ENCODE data around the gene PPIP5K2. TPM values are rescaled to one million over a fixed set of nuclear protein-coding genes. Genes with fewer than 3 reads are reported as not detected.

PPIP5K2 gene
- total RNA-seq, 1 experiment from 2014 or later: 67.2 TPM

GRCh38 chr5:103228588-103228987 is 108.5 kb downstream of the PPIP5K2 start:
- H3K4me1 Mint-ChIP-seq (ENCODE audit: low read depth, unreplicated experiment): no peaks in the 10 kb centered on the region
- no peak for TF ChIP-seq CTCF (IDR thresholded peaks at IDR 0.05; ENCODE audit: unreplicated experiment)
- H3K9me3 Mint-ChIP-seq (ENCODE audit: low read depth, unreplicated experiment): peaks cover 2% of the 10 kb centered on the region
- intact Hi-C loops (cut with micrococcal nuclease; ENCODE audit: unreplicated experiment): no loop called here
- H3K4me3 Mint-ChIP-seq (ENCODE audit: low read depth, unreplicated experiment): no peak overlapping the region
- H3K27ac Mint-ChIP-seq (ENCODE audit: unreplicated experiment): no peak overlapping the region
- no peak for DNase-seq
- CTCF ChIA-PET: no interaction called here
- no peaks in the 10 kb centered on the region for H3K36me3 Mint-ChIP-seq (ENCODE audit: insufficient read depth, unreplicated experiment)
- no peaks in the 10 kb centered on the region for H3K27me3 Mint-ChIP-seq (ENCODE audit: unreplicated experiment)
- no TSS peak for BruUV-seq (replicated peaks)

- Mint-ChIP-seq H3K4me1 (ENCODE audit: low read depth, unreplicated experiment) (no peaks in the 10 kb centered on the region), H3K36me3 (ENCODE audit: insufficient read depth, unreplicated experiment) (no peaks in the 10 kb centered on the region)
These were observed 112.4 kb downstream of the PPIP5K2 start for GRCh38 chr5:103232393-103232999.

GRCh38 chr5:103234239-103234975 is 114.3 kb downstream of the PPIP5K2 start:
- DNase-seq: no peak
- CTCF ChIA-PET: no interaction called here
- no peaks in the 10 kb centered on the region for H3K27me3 Mint-ChIP-seq (ENCODE audit: unreplicated experiment)
- intact Hi-C loops (cut with micrococcal nuclease; ENCODE audit: unreplicated experiment): loop anchor here (5.0 to 10.0 kb wide), 2 partner anchors 143 to 940 kb away; no protein-coding TSS in a partner anchor
- TF ChIP-seq CTCF (IDR thresholded peaks at IDR 0.05; ENCODE audit: unreplicated experiment): no peak
- no TSS peak for BruUV-seq (replicated peaks)
- H3K9me3 Mint-ChIP-seq (ENCODE audit: low read depth, unreplicated experiment): peaks cover 5% of the 10 kb centered on the region
- H3K4me3 Mint-ChIP-seq (ENCODE audit: low read depth, unreplicated experiment): no peak overlapping the region
- no peaks in the 10 kb centered on the region for H3K36me3 Mint-ChIP-seq (ENCODE audit: insufficient read depth, unreplicated experiment)
- no peak overlapping the region for H3K27ac Mint-ChIP-seq (ENCODE audit: unreplicated experiment)
- no peaks in the 10 kb centered on the region for H3K4me1 Mint-ChIP-seq (ENCODE audit: low read depth, unreplicated experiment)

More at GRCh38 chr5:103232393-103232999, 112.4 kb downstream of the PPIP5K2 start:
- no peaks in the 10 kb centered on the region for H3K27me3 Mint-ChIP-seq (ENCODE audit: unreplicated experiment)
- intact Hi-C loops (cut with micrococcal nuclease; ENCODE audit: unreplicated experiment): loop anchor here (1.0 to 10.0 kb wide), 3 partner anchors 145 to 942 kb away; no protein-coding TSS in a partner anchor
- H3K4me3 Mint-ChIP-seq (ENCODE audit: low read depth, unreplicated experiment): no peak overlapping the region
- DNase-seq: peak; percentile 30
- CTCF ChIA-PET: interaction anchor here (0.6 to 1.3 kb wide), 4 partner anchors 10 to 243 kb away, joined by 4 to 9 read pairs (median 6); no protein-coding TSS in a partner anchor
- no peak overlapping the region for H3K27ac Mint-ChIP-seq (ENCODE audit: unreplicated experiment)
- peaks cover 2% of the 10 kb centered on the region for H3K9me3 Mint-ChIP-seq (ENCODE audit: low read depth, unreplicated experiment)
- BruUV-seq (replicated peaks): no TSS peak
- TF ChIP-seq CTCF (IDR thresholded peaks at IDR 0.05; ENCODE audit: unreplicated experiment): peak; percentile 71

- no peak for DNase-seq
- no peaks in the 10 kb centered on the region for H3K27me3 Mint-ChIP-seq (ENCODE audit: unreplicated experiment)
- H3K4me3 Mint-ChIP-seq (ENCODE audit: low read depth, unreplicated experiment): no peak overlapping the region
- peaks cover 5% of the 10 kb centered on the region for H3K9me3 Mint-ChIP-seq (ENCODE audit: low read depth, unreplicated experiment)
- H3K4me1 Mint-ChIP-seq (ENCODE audit: low read depth, unreplicated experiment): no peaks in the 10 kb centered on the region
- no TSS peak for BruUV-seq (replicated peaks)
- H3K36me3 Mint-ChIP-seq (ENCODE audit: insufficient read depth, unreplicated experiment): no peaks in the 10 kb centered on the region
- intact Hi-C loops (cut with micrococcal nuclease; ENCODE audit: unreplicated experiment): loop anchor here (10.0 kb wide), 1 partner anchor 939 kb away; no protein-coding TSS in a partner anchor
- no peak overlapping the region for H3K27ac Mint-ChIP-seq (ENCODE audit: unreplicated experiment)
- TF ChIP-seq CTCF (IDR thresholded peaks at IDR 0.05; ENCODE audit: unreplicated experiment): no peak
- CTCF ChIA-PET: no interaction called here
These were observed 115.8 kb downstream of the PPIP5K2 start for GRCh38 chr5:103235891-103236290.
